ENCODE data around the gene KCP. TPM values are rescaled to one million over a fixed set of nuclear protein-coding genes. Genes with fewer than 3 reads are reported as not detected.

KCP gene
- total RNA-seq, 1 experiment from 2014 or later: 1.6 TPM

GRCh38 chr7:128838109-128838779 lies 72.3 kb downstream of the KCP start:
- no peaks in the 10 kb centered on the region for H3K79me2 ChIP-seq (ENCODE audit: insufficient read depth, low read length)
- BruUV-seq (replicated peaks): no TSS peak
- H2AFZ ChIP-seq (ENCODE audit: low read depth, low read length, poor library complexity, severe bottlenecking): no peak overlapping the region
- no peak for TF ChIP-seq FOSL1 (IDR thresholded peaks at IDR 0.05; ENCODE audit: low read depth)
- no peak for TF ChIP-seq SIN3A (IDR thresholded peaks at IDR 0.05; ENCODE audit: low read depth)
- TF ChIP-seq ZFX (IDR thresholded peaks at IDR 0.05): no peak
- TF ChIP-seq MAX (IDR thresholded peaks at IDR 0.05): no peak
- TF ChIP-seq SRF (IDR thresholded peaks at IDR 0.05; ENCODE audit: low read depth): no peak
- no peak for TF ChIP-seq EZH2 (IDR thresholded peaks at IDR 0.05)
- TF ChIP-seq CEBPB (IDR thresholded peaks at IDR 0.05; ENCODE audit: low read depth): no peak
- TF ChIP-seq ELF1 (IDR thresholded peaks at IDR 0.05; ENCODE audit: borderline replicate concordance, low read depth): no peak
- TF ChIP-seq EGR1 (IDR thresholded peaks at IDR 0.05; ENCODE audit: low read depth): no peak
- TF ChIP-seq ATF3 (IDR thresholded peaks at IDR 0.05): no peak
- TF ChIP-seq ZNF274 (IDR thresholded peaks at IDR 0.05; ENCODE audit: low read depth, low read length): no peak
- TF ChIP-seq EZH2phosphoT487 (IDR thresholded peaks at IDR 0.05; ENCODE audit: borderline replicate concordance): no peak
- TF ChIP-seq YY1 (IDR thresholded peaks at IDR 0.05; ENCODE audit: extremely low read depth, insufficient replicate concordance, low read depth, low read length): no peak
- peaks cover 0 to 17% of the 10 kb centered on the region in 2 experiments; a peak in 2 of 4 replicates for H3K4me1 ChIP-seq (ENCODE audit: control insufficient read depth in 1 of 2, insufficient read depth in 2 of 2, low read length in 2 of 2)
- no peak overlapping the region for H3K27ac ChIP-seq (ENCODE audit: low read depth, low read length)
- ATAC-seq: no peak
- intact Hi-C loops (cut with micrococcal nuclease): no loop called here
- ChIA-PET CTCF (no interaction called here), POLR2A (no interaction called here), RAD21 (ENCODE audit: low non-redundant PET in 1 of 2, low total read pairs in 2 of 2, uncharacterized antibody in 2 of 2, unreplicated experiment in 2 of 2) (no interaction called here)
- H3K4me3 ChIP-seq (replicated peaks in 1 of 2; ENCODE audit: low read depth in 1 of 2, low read length in 2 of 2): no peak overlapping the region
- no peak overlapping the region for H3K4me2 ChIP-seq (ENCODE audit: low read length)
- DNase-seq (ENCODE audit: low read depth, low spot score): no peak
- H4K20me1 ChIP-seq (ENCODE audit: insufficient read depth): no peaks in the 10 kb centered on the region
- no peaks in the 10 kb centered on the region for H3K27me3 ChIP-seq (ENCODE audit: insufficient read depth, low read length)
- H3K9ac ChIP-seq (ENCODE audit: low read length): no peak overlapping the region
- H3K9me2 ChIP-seq (ENCODE audit: insufficient read depth): no peaks in the 10 kb centered on the region
- H3K36me3 ChIP-seq (ENCODE audit: control insufficient read depth in 1 of 2, insufficient read depth in 2 of 2, low read length in 2 of 2): peaks cover 0 to 24% of the 10 kb centered on the region in 2 experiments; a peak in 1 of 4 replicates
- H3K9me3 ChIP-seq (ENCODE audit: control insufficient read depth in 1 of 2, insufficient read depth in 1 of 2, low read depth in 1 of 2, low read length in 2 of 2): no peaks in the 10 kb centered on the region

Data from HCT116 (cell line).